ENCODE results near the gene PDZRN4.

PDZRN4 gene

GRCh38 chr12:41205070-41205709, 17.1 kb downstream of the PDZRN4 start:
- H3K79me2 ChIP-seq (ENCODE audit: control insufficient read depth, insufficient read depth, low read length): no peaks in the 10 kb centered on the region
- H2AK5ac ChIP-seq (ENCODE audit: low read length): no peak overlapping the region
- whole genome bisulfite sequencing (ENCODE audit: extremely low coverage, insufficient coverage, low lambda C conversion rate): no CpG with 5 or more reads among the region's 4 CpGs

DNA sequence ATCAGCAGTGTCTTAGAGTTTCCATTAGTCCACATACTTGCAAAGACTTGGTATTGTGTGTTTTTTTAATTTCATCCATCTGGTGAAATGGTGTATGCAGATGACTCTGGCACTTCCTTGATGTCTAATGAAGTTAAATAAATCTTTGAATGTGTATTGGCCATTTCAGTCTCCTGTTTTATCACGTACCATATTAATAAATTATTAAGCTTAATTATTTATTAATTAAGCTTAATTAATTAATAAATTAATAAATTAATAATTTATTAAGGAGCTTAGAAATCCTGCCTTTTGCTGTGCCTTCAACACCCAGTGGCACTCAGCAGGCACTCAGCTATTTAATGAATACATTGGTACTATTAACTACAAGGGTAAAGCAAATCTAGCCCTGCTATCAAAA, 18.2 kb downstream of the PDZRN4 start:
- H3K27me3 ChIP-seq (ENCODE audit: insufficient read depth, low read length, poor library complexity): no peaks in the 10 kb centered on the region
- H4K8ac ChIP-seq (ENCODE audit: low read depth, low read length): no peak overlapping the region
- H3K4me1 ChIP-seq (ENCODE audit: control insufficient read depth, low read depth, low read length): no peaks in the 10 kb centered on the region
- no peak overlapping the region for H3K9ac ChIP-seq (ENCODE audit: low read length)
- H3K18ac ChIP-seq (ENCODE audit: low read length): no peak overlapping the region
- H3K4me3 ChIP-seq (ENCODE audit: low read length): no peak overlapping the region
- no peak overlapping the region for H3K4ac ChIP-seq (ENCODE audit: low read depth, low read length)
- no CpG with 5 or more reads among the region's 1 CpG for WGBS (ENCODE audit: extremely low coverage, insufficient coverage, low lambda C conversion rate)
- H3K56ac ChIP-seq (ENCODE audit: low read length): no peak overlapping the region
- H4K5ac ChIP-seq (ENCODE audit: low read length): no peak overlapping the region
- H3K79me2 ChIP-seq (ENCODE audit: control insufficient read depth, insufficient read depth, low read length): no peaks in the 10 kb centered on the region
- no peak overlapping the region for H2BK120ac ChIP-seq (ENCODE audit: low read depth, low read length)
- H3K27ac ChIP-seq (ENCODE audit: low read depth, low read length): no peak overlapping the region
- no peak overlapping the region for H2BK15ac ChIP-seq (replicated peaks; ENCODE audit: low read depth)
- no peak overlapping the region for H3K4me2 ChIP-seq (ENCODE audit: low read length)
- no peaks in the 10 kb centered on the region for H3K36me3 ChIP-seq (ENCODE audit: control insufficient read depth, insufficient read depth, low read length)
- no peaks in the 10 kb centered on the region for H3K79me1 ChIP-seq (ENCODE audit: low read length)
- no peak overlapping the region for H2AK5ac ChIP-seq (ENCODE audit: low read length)
- H3K23ac ChIP-seq (ENCODE audit: low read length): no peak overlapping the region
- no peak overlapping the region for H2BK5ac ChIP-seq (ENCODE audit: low read length)
- no peak for DNase-seq

More at GRCh38 chr12:41205070-41205709, 17.1 kb downstream of the PDZRN4 start:
- no peak overlapping the region for H3K4me2 ChIP-seq (ENCODE audit: low read length)
- no peaks in the 10 kb centered on the region for H3K36me3 ChIP-seq (ENCODE audit: control insufficient read depth, insufficient read depth, low read length)
- no peaks in the 10 kb centered on the region for H3K4me1 ChIP-seq (ENCODE audit: control insufficient read depth, low read depth, low read length)
- H2BK120ac ChIP-seq (ENCODE audit: low read depth, low read length): no peak overlapping the region
- H3K79me1 ChIP-seq (ENCODE audit: low read length): no peaks in the 10 kb centered on the region
- H3K23ac ChIP-seq (ENCODE audit: low read length): no peak overlapping the region
- no peak overlapping the region for H4K8ac ChIP-seq (ENCODE audit: low read depth, low read length)
- H3K18ac ChIP-seq (ENCODE audit: low read length): no peak overlapping the region
- H3K27me3 ChIP-seq (ENCODE audit: insufficient read depth, low read length, poor library complexity): no peaks in the 10 kb centered on the region
- no peak overlapping the region for H4K5ac ChIP-seq (ENCODE audit: low read length)
- H2BK15ac ChIP-seq (replicated peaks; ENCODE audit: low read depth): no peak overlapping the region
- no peak overlapping the region for H3K56ac ChIP-seq (ENCODE audit: low read length)
- no peak overlapping the region for H3K27ac ChIP-seq (ENCODE audit: low read depth, low read length)
- no peak for DNase-seq
- H2BK5ac ChIP-seq (ENCODE audit: low read length): no peak overlapping the region
- no peak overlapping the region for H3K9ac ChIP-seq (ENCODE audit: low read length)
- no peak overlapping the region for H3K4me3 ChIP-seq (ENCODE audit: low read length)
- H3K4ac ChIP-seq (ENCODE audit: low read depth, low read length): no peak overlapping the region

- no peak overlapping the region for H2BK5ac ChIP-seq (ENCODE audit: low read length)
- no peak overlapping the region for H3K4me3 ChIP-seq (ENCODE audit: low read length)
- no peak for DNase-seq
- no peak overlapping the region for H3K23ac ChIP-seq (ENCODE audit: low read length)
- no peak overlapping the region for H3K4me2 ChIP-seq (ENCODE audit: low read length)
- no peak overlapping the region for H2AK5ac ChIP-seq (ENCODE audit: low read length)
- no peak overlapping the region for H4K8ac ChIP-seq (ENCODE audit: low read depth, low read length)
- H3K4me1 ChIP-seq (ENCODE audit: control insufficient read depth, low read depth, low read length): no peaks in the 10 kb centered on the region
- H3K9ac ChIP-seq (ENCODE audit: low read length): no peak overlapping the region
- no peak overlapping the region for H2BK120ac ChIP-seq (ENCODE audit: low read depth, low read length)
- H3K18ac ChIP-seq (ENCODE audit: low read length): no peak overlapping the region
- H4K5ac ChIP-seq (ENCODE audit: low read length): no peak overlapping the region
- no peaks in the 10 kb centered on the region for H3K36me3 ChIP-seq (ENCODE audit: control insufficient read depth, insufficient read depth, low read length)
- WGBS (ENCODE audit: extremely low coverage, insufficient coverage, low lambda C conversion rate): no CpG with 5 or more reads among the region's 3 CpGs
- H3K79me1 ChIP-seq (ENCODE audit: low read length): no peaks in the 10 kb centered on the region
- H2BK15ac ChIP-seq (replicated peaks; ENCODE audit: low read depth): no peak overlapping the region
- no peak overlapping the region for H3K4ac ChIP-seq (ENCODE audit: low read depth, low read length)
- no peak overlapping the region for H3K27ac ChIP-seq (ENCODE audit: low read depth, low read length)
- H3K79me2 ChIP-seq (ENCODE audit: control insufficient read depth, insufficient read depth, low read length): no peaks in the 10 kb centered on the region
- no peaks in the 10 kb centered on the region for H3K27me3 ChIP-seq (ENCODE audit: insufficient read depth, low read length, poor library complexity)
- H3K56ac ChIP-seq (ENCODE audit: low read length): no peak overlapping the region
Observed at GRCh38 chr12:41211448-41211847, 23.3 kb downstream of the PDZRN4 start.

- no peak for DNase-seq
- H3K79me2 ChIP-seq (ENCODE audit: control insufficient read depth, insufficient read depth, low read length): no peaks in the 10 kb centered on the region
- H3K56ac ChIP-seq (ENCODE audit: low read length): no peak overlapping the region
- H2BK5ac ChIP-seq (ENCODE audit: low read length): no peak overlapping the region
- no peak overlapping the region for H2BK15ac ChIP-seq (replicated peaks; ENCODE audit: low read depth)
- no peak overlapping the region for H2BK120ac ChIP-seq (ENCODE audit: low read depth, low read length)
- no peak overlapping the region for H2AK5ac ChIP-seq (ENCODE audit: low read length)
- H3K4ac ChIP-seq (ENCODE audit: low read depth, low read length): no peak overlapping the region
- H3K36me3 ChIP-seq (ENCODE audit: control insufficient read depth, insufficient read depth, low read length): no peaks in the 10 kb centered on the region
- no peak overlapping the region for H3K9ac ChIP-seq (ENCODE audit: low read length)
- no peak overlapping the region for H3K27ac ChIP-seq (ENCODE audit: low read depth, low read length)
- no peak overlapping the region for H3K4me3 ChIP-seq (ENCODE audit: low read length)
- WGBS (ENCODE audit: extremely low coverage, insufficient coverage, low lambda C conversion rate): no CpG with 5 or more reads among the region's 2 CpGs
- H3K4me2 ChIP-seq (ENCODE audit: low read length): no peak overlapping the region
- H4K8ac ChIP-seq (ENCODE audit: low read depth, low read length): no peak overlapping the region
- H3K79me1 ChIP-seq (ENCODE audit: low read length): no peaks in the 10 kb centered on the region
- no peaks in the 10 kb centered on the region for H3K27me3 ChIP-seq (ENCODE audit: insufficient read depth, low read length, poor library complexity)
- no peak overlapping the region for H3K18ac ChIP-seq (ENCODE audit: low read length)
- H4K5ac ChIP-seq (ENCODE audit: low read length): no peak overlapping the region
- H3K4me1 ChIP-seq (ENCODE audit: control insufficient read depth, low read depth, low read length): no peaks in the 10 kb centered on the region
- H3K23ac ChIP-seq (ENCODE audit: low read length): no peak overlapping the region
Observed at GRCh38 chr12:41212625-41213024, 24.5 kb downstream of the PDZRN4 start.

DNA sequence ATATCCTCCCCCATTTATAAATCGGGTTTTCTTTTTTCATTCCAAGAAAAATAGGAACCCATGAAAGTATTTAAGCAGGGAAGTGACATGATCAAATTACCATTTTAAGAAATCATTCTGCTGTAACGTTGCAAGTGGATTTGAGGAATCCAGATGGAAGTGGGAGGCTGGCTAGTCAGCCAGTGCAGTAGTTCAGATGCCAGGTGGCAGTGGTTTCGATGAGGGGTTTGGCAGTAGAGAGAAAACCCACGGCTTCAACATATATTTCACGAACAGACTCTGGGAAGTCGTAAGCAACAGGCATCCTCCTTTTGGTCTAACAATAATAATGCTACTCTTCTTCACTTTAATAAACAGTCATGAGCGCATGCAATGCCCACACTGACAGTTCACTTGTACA, 25.0 kb downstream of the PDZRN4 start:
- Histone ChIP-seq H3K4me3 (ENCODE audit: low read length) (no peak overlapping the region), H3K27me3 (ENCODE audit: insufficient read depth, low read length, poor library complexity) (no peaks in the 10 kb centered on the region), H3K4ac (ENCODE audit: low read depth, low read length) (no peak overlapping the region), H3K36me3 (ENCODE audit: control insufficient read depth, insufficient read depth, low read length) (no peaks in the 10 kb centered on the region), H3K56ac (ENCODE audit: low read length) (no peak overlapping the region), H3K4me1 (ENCODE audit: control insufficient read depth, low read depth, low read length) (no peaks in the 10 kb centered on the region), H3K79me1 (ENCODE audit: low read length) (no peaks in the 10 kb centered on the region), H3K23ac (ENCODE audit: low read length) (no peak overlapping the region), H3K4me2 (ENCODE audit: low read length) (no peak overlapping the region), H3K9ac (ENCODE audit: low read length) (no peak overlapping the region), H2AK5ac (ENCODE audit: low read length) (no peak overlapping the region), H4K8ac (ENCODE audit: low read depth, low read length) (no peak overlapping the region), H3K79me2 (ENCODE audit: control insufficient read depth, insufficient read depth, low read length) (no peaks in the 10 kb centered on the region), H4K5ac (ENCODE audit: low read length) (no peak overlapping the region), H3K27ac (ENCODE audit: low read depth, low read length) (no peak overlapping the region), H2BK15ac (replicated peaks; ENCODE audit: low read depth) (no peak overlapping the region), H3K18ac (ENCODE audit: low read length) (no peak overlapping the region), H2BK120ac (ENCODE audit: low read depth, low read length) (no peak overlapping the region), H2BK5ac (ENCODE audit: low read length) (no peak overlapping the region)
- no peak for DNase-seq
- WGBS (ENCODE audit: extremely low coverage, insufficient coverage, low lambda C conversion rate): no CpG with 5 or more reads among the region's 7 CpGs

DNA sequence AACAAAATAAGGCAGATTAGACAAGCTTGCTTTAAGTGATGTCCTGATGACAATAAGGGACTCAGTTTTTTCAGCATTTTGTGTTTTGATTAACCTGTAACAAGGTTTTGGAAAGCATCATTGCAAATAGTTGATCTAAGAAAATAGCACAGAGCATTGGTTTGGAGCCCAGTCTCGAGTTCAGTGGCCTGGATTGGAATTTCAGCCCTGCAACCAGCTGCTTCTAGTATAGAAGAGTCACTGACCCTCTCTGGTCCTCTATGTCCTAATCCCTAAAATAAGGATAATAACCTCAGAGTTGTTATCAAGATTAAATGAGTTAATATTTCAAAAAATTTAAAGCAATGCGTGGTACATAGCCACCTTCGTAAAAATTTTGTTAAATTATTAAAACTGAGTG, 25.5 kb downstream of the PDZRN4 start:
- Histone ChIP-seq H3K23ac (ENCODE audit: low read length) (no peak overlapping the region), H2BK15ac (replicated peaks; ENCODE audit: low read depth) (no peak overlapping the region), H3K56ac (ENCODE audit: low read length) (no peak overlapping the region), H3K36me3 (ENCODE audit: control insufficient read depth, insufficient read depth, low read length) (no peaks in the 10 kb centered on the region), H3K4me3 (ENCODE audit: low read length) (no peak overlapping the region), H3K27ac (ENCODE audit: low read depth, low read length) (no peak overlapping the region), H2BK120ac (ENCODE audit: low read depth, low read length) (no peak overlapping the region), H3K4me1 (ENCODE audit: control insufficient read depth, low read depth, low read length) (no peaks in the 10 kb centered on the region), H3K27me3 (ENCODE audit: insufficient read depth, low read length, poor library complexity) (no peaks in the 10 kb centered on the region), H3K4ac (ENCODE audit: low read depth, low read length) (no peak overlapping the region), H3K18ac (ENCODE audit: low read length) (no peak overlapping the region), H4K8ac (ENCODE audit: low read depth, low read length) (no peak overlapping the region), H2BK5ac (ENCODE audit: low read length) (no peak overlapping the region), H3K4me2 (ENCODE audit: low read length) (no peak overlapping the region), H3K79me2 (ENCODE audit: control insufficient read depth, insufficient read depth, low read length) (no peaks in the 10 kb centered on the region), H3K79me1 (ENCODE audit: low read length) (no peaks in the 10 kb centered on the region), H2AK5ac (ENCODE audit: low read length) (no peak overlapping the region), H3K9ac (ENCODE audit: low read length) (no peak overlapping the region), H4K5ac (ENCODE audit: low read length) (no peak overlapping the region)
- no peak for DNase-seq
- WGBS (ENCODE audit: extremely low coverage, insufficient coverage, low lambda C conversion rate): no CpG with 5 or more reads among the region's 3 CpGs

Measured in mesendoderm (in vitro differentiated cells).